WI38 (cell line): ENCODE results near the gene GOLGA2.

Experiments used
- H3K4me3 ChIP-seq: 2 replicates; pipeline ENCODE4 v1.5.1; 2011; ENCODE audit warnings: low read depth, mild to moderate bottlenecking, control low read depth, low read length
- TF ChIP-seq, protein P1 (sequence below): IDR thresholded peaks from 2 replicates; pipeline ENCODE4 v1.5.1; 2012; ENCODE audit warnings: low read depth, mild to moderate bottlenecking, control low read depth, low read length

Gene GOLGA2

DNA sequence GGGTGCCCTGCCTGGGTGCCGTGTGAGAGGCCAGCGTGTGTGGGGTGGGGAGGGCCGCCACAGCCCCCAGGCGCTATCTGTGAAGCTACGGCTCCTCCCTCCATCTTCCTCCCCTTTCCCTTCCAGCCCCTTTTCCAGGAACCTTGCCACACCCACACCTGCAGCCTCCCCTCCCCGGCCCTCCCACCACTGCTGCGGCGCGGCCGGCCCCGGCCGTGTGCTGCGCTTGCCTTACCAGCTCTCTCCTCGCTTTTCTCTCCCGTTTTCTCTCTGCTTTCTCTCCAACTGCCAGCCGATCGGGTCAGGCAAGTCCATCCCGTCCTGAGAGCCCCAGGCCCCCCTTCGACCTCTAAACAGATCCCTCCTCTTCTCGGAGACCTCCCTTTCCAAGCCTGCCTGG is 21.4 kb downstream of the GOLGA2 start:
- TF ChIP-seq, protein P1, sequence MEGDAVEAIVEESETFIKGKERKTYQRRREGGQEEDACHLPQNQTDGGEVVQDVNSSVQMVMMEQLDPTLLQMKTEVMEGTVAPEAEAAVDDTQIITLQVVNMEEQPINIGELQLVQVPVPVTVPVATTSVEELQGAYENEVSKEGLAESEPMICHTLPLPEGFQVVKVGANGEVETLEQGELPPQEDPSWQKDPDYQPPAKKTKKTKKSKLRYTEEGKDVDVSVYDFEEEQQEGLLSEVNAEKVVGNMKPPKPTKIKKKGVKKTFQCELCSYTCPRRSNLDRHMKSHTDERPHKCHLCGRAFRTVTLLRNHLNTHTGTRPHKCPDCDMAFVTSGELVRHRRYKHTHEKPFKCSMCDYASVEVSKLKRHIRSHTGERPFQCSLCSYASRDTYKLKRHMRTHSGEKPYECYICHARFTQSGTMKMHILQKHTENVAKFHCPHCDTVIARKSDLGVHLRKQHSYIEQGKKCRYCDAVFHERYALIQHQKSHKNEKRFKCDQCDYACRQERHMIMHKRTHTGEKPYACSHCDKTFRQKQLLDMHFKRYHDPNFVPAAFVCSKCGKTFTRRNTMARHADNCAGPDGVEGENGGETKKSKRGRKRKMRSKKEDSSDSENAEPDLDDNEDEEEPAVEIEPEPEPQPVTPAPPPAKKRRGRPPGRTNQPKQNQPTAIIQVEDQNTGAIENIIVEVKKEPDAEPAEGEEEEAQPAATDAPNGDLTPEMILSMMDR: no peak
- no peak overlapping the region for H3K4me3 ChIP-seq

DNA sequence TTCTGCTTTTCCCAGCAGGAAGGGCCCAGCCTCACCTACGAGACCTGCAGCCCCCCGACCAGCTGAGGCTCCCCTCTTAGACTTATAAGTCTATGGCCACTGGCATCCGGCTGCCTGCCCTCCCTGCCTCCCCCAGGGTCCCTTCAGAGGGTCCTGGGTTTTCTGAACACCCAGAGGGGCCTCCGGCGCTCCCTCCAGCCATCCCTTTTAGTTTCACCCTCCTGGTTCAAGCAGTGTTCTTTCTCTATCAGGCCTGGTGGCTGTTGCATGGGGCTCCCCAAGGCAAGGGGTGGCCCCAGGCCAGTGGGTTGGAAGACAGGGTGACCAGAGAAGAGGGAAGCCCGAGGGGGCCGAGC is 21.8 kb downstream of the GOLGA2 start:
- H3K4me3 ChIP-seq: no peak overlapping the region

DNA sequence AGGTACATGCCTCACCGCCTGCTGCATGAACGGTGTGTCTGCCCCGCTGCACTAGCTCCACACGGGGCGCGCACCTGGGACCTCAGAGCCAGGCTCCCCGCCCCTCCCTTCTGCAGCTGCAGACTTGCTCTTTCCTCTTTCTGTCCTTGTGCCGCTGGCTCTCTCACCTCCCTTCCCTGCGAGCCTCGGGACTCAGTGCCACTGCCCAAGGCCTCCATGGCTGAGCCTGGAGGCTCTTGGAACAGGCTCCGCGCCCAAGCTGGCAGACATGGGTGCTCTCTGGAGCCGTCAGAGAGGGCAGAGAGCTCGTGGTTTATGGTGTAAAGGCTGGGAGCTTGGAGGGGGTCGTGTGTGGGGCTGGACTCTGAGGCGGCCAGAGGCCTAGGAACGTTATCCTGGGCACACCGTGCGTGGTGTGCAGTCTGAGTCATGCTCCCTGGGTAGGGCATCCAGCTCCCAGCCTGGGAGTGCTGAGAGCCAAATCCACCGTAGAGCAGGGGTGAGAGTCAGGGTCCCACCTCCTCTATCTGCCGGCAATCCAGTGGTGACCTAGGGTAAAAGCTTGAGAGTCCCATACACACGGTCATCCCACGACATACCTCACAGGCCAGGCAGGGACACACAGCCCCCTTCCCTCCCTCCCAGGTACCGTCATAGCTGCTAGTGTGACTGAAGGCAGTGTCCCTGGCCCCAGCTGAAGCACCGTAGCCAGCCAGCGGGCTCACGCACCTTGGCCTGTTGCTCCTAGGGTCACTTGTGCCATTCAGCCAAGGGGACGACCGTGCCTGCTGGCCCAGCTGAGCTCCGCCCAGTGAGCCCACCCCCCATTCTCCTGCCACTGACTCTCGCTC is 22.4 kb downstream of the GOLGA2 start:
- no peak overlapping the region for H3K4me3 ChIP-seq

More for the DNA sequence above, 21.8 kb downstream of the GOLGA2 start:
- TF ChIP-seq, protein P1: no peak

DNA sequence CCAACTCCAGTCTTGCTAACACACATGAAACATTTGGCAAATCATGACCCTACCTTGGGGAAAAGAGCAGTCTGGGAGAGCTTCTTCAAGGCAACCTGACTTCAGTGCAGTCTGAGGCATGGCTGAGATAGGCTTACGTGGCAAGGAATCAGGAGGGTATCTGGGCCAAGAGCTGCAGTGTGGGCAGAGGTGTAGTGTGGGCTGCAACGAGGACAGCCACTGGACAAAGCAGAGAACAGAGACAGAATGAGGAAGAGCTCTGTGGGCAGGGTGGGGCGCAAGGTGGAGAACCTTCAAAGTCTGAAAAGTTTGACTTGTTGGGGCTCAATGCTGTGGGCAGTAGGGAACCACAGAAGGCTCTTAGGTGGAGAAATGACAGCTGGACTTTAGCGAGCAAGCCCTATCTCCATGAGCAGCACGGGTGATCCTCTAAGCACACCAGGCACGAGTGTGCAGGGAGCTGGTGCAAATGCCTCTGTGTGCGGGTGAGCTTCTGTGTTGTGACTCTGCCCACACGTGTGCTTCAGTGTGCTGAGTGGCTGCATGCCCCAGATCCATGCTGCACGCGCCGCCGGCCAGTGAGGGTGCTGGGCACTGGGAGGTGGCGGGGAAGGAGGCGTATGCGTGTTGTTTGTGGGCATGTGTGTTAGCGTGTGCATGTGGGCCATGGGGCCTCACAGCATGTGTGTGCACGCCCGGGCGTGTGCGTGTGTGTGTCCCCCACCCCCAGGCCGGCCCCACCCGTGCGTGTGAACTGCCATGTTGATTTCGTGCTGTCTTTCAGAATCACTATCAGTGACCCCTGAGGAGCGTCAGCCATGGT is 23.3 kb downstream of the GOLGA2 start:
- TF ChIP-seq, protein P1: no peak
- H3K4me3 ChIP-seq: no peak overlapping the region

More for the DNA sequence above, 22.4 kb downstream of the GOLGA2 start:
- TF ChIP-seq, protein P1: no peak

DNA sequence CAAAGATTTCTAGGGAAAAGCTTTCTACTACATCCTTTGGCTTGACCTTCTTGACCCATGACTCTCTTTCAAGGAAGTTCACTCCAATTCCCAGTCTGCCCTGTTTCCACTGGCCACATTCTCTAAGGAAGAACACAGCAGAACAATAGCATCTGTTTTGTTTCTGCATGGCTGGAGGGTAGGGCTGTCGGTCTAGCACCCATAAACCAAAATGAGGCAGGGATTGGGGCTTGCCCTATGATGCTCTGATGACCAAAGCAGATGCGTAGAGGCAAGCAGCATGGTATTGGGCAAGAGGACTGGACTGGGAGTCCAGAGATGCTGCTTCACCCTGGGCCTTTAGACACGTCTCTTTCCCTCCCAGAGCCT is 24.1 kb downstream of the GOLGA2 start:
- H3K4me3 ChIP-seq: no peak overlapping the region
- TF ChIP-seq, protein P1: no peak

DNA sequence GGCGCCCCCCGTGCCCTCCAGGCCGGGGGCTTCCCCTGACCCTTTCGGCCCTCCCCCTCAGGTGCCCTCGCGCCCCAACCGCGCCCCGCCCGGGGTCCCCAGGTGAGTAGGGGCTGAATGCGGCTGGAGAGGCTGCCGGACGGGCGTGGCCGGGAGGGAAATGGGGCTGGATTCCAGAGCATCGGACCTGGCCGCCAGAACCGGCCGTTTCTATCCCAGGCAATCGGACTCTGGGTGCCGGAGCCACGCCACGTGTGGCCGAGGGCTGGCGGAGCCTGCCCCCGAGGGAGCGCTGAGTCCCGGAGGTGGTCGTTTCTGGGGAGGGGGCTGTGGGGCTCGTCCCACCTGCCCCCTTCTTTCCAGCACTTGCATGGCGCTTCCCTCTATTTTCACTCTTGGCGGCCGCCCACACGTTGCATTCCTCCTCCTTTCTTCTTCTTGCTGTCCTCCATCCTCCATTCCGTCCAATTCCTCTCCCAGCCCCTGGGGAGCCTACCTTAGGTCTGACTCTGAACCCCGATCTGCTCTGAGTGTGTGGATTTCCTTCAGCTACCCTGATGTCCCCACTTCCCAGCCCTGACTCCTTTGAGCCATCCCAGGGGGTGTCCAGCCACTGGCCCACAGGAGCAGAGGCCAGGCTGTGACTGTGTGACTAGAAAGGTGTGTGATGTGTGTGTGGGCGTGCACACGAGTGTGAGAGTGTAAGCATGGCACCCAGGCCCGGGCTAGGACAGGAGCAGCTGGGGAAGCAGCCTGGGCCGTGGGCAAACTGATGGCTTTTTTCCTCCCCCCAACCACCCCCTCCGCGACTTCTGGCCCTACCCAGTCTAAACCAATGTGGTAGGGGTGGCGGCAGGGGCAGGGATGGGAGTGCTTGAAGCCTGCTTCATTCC is 24.7 kb downstream of the GOLGA2 start:
- H3K4me3 ChIP-seq: no peak overlapping the region
- TF ChIP-seq, protein P1: no peak
